B cell (primary cell): Measurements from ENCODE around the gene COLGALT1. TPM values are rescaled to one million over a fixed set of nuclear protein-coding genes. Genes with fewer than 3 reads are reported as not detected.

Experiments used
- ATAC-seq: fragments of 200-7000 bp; cut with Tn5 transposase; one replicate; pipeline ENCODE4 v1.10.0; 2021; ENCODE audit warnings: low read depth, mild to moderate bottlenecking, moderate number of reproducible peaks, moderate library complexity
- CTCF ChIA-PET: fragments of 350-600 bp; sonication (Branson Sonifier 250); formaldehyde crosslinking; loops from one replicate; lab custom pipeline; 2021; ENCODE audit warnings: antibody characterized with exemption, inconsistent platforms; lab: Charles Lee
- POLR2A ChIA-PET: fragments of 350-600 bp; sonication (Branson Sonifier 250); formaldehyde crosslinking; loops from one replicate; lab custom pipeline; 2021; ENCODE audit warnings: antibody characterized with exemption; lab: Charles Lee
- DNase-seq: peaks from one replicate; pipeline ENCODE4 v3.0.0; 2013
- H2AFZ ChIP-seq: 2 replicates; pipeline ENCODE4 v1.6.1; 2012; ENCODE audit warnings: mild to moderate bottlenecking, low read depth, low read length; ENCODE audit not compliant: insufficient read depth, poor library complexity, severe bottlenecking
- H3K27ac ChIP-seq, 2 donors: 1 replicate in 1 of 2; 2 replicates in 1 of 2; pipeline ENCODE4 v1.5.1; 2012 to 2013; ENCODE audit warnings: low read length in 2 of 2, mild to moderate bottlenecking in 2 of 2, moderate library complexity in 1 of 2
- H3K27me3 ChIP-seq, 4 experiments: fragments of 200-600 bp in 1 of 4; sonication (generic) in 1 of 4; replicated peaks in 1 of 4; 1 replicate in 2 of 4; 2 replicates in 2 of 4; pipeline versions ENCODE4 v1.6.1 to v1.7.0; 2013 to 2016; ENCODE audit warnings: low read length in 3 of 4, mild to moderate bottlenecking in 2 of 4, mixed read lengths in 1 of 4, moderate library complexity in 1 of 4; ENCODE audit not compliant: insufficient read depth in 4 of 4, control insufficient read depth in 3 of 4; ENCODE audit errors: control extremely low read depth in 1 of 4
- H3K36me3 ChIP-seq, 2 experiments: replicated peaks in 1 of 2; 1 replicate in 1 of 2; 2 replicates in 1 of 2; pipeline versions ENCODE4 v1.6.1 to v1.7.1; 2013; ENCODE audit warnings: low read length in 1 of 2; ENCODE audit not compliant: insufficient read depth in 2 of 2, control insufficient read depth in 1 of 2; ENCODE audit errors: control extremely low read depth in 1 of 2, extremely low read depth in 1 of 2
- H3K4me1 ChIP-seq, 2 donors: fragments of 200-600 bp in 1 of 2; sonication (generic) in 1 of 2; 1 replicate in 1 of 2; 2 replicates in 1 of 2; pipeline versions ENCODE4 v1.5.1 to v1.6.1; 2013 to 2017; ENCODE audit warnings: low read length in 2 of 2; ENCODE audit not compliant: control insufficient read depth in 2 of 2, insufficient read depth in 2 of 2
- H3K4me2 ChIP-seq: replicated peaks from 2 replicates; pipeline ENCODE3; 2012; ENCODE audit warnings: mild to moderate bottlenecking, low read depth, low read length; ENCODE audit not compliant: poor library complexity, severe bottlenecking
- H3K4me3 ChIP-seq, 5 experiments: fragments of 200-600 bp in 1 of 5; sonication (generic) in 1 of 5; 1 replicate in 3 of 5; 2 replicates in 2 of 5; pipeline versions ENCODE4 v1.5.1 to v1.7.0; 2011 to 2016; ENCODE audit warnings: low read length in 4 of 5, mild to moderate bottlenecking in 4 of 5, low read depth in 2 of 5, control low read depth in 1 of 5, moderate library complexity in 1 of 5; ENCODE audit not compliant: insufficient read depth in 1 of 5; ENCODE audit errors: control extremely low read depth in 1 of 5, extremely low read depth in 1 of 5
- H3K79me2 ChIP-seq: fragments of 200-600 bp; sonication (generic); one replicate; pipeline ENCODE4 v1.6.0; 2016; ENCODE audit warnings: low read length; ENCODE audit not compliant: control insufficient read depth, insufficient read depth
- H3K9ac ChIP-seq: fragments of 200-600 bp; sonication (generic); 2 replicates; pipeline ENCODE4 v1.6.1; 2017; ENCODE audit warnings: mild to moderate bottlenecking, low read length, moderate library complexity
- H3K9me3 ChIP-seq, 3 donors: one replicate each; pipeline versions ENCODE4 v1.6.1 to v1.7.1; 2013; ENCODE audit warnings: low read length in 2 of 3; ENCODE audit not compliant: control insufficient read depth in 2 of 3, insufficient read depth in 1 of 3; ENCODE audit errors: control extremely low read depth in 1 of 3
- H4K20me1 ChIP-seq: 2 replicates; pipeline ENCODE4 v1.6.0; 2012; ENCODE audit warnings: mild to moderate bottlenecking, low read length; ENCODE audit not compliant: insufficient read depth, control insufficient read depth, poor library complexity, severe bottlenecking
- H3K27ac Mint-ChIP-seq: one replicate; pipeline ENCODE4 v1.8.0; 2021; ENCODE audit warnings: mixed read lengths
- H3K27me3 Mint-ChIP-seq: one replicate; pipeline ENCODE4 v1.8.0; 2021; ENCODE audit warnings: mixed read lengths
- H3K4me1 Mint-ChIP-seq: one replicate; pipeline ENCODE4 v1.8.0; 2021; ENCODE audit warnings: mixed read lengths
- H3K4me3 Mint-ChIP-seq: one replicate; pipeline ENCODE4 v1.8.0; 2021; ENCODE audit warnings: mixed read lengths
- H3K9me3 Mint-ChIP-seq: one replicate; pipeline ENCODE4 v1.8.0; 2022; ENCODE audit warnings: mixed read lengths; ENCODE audit not compliant: insufficient read depth
- CTCF ChIP-seq: fragments of 200-600 bp; IDR thresholded peaks from one replicate; pipeline ENCODE4 v1.8.0; 2022; ENCODE audit warnings: antibody characterized with exemption, mild to moderate bottlenecking
- EZH2 ChIP-seq: IDR thresholded peaks from 2 replicates; pipeline ENCODE4 v1.6.1; 2012; ENCODE audit warnings: borderline replicate concordance, low read depth, mild to moderate bottlenecking, moderate library complexity, low read length; ENCODE audit not compliant: insufficient read depth, poor library complexity, severe bottlenecking
- WGBS: methylation state at CpG from one replicate; pipeline ENCODE4 v1.1.5; 2013; ENCODE audit warnings: missing lambda C conversion rate; ENCODE audit not compliant: insufficient coverage; 5-methylcytosine and 5-hydroxymethylcytosine counted together
- intact Hi-C: fragments of 100-400 bp; cut with micrococcal nuclease; formaldehyde crosslinking; loops from one replicate; pipeline ENCODE4 v1.10.0; 2022
- polyA plus RNA-seq: library from polyadenylated mRNA; depleted of rRNA; stranded (reverse); fragments of >200 nt; gene quantifications from 2 replicates; pipeline ENCODE4 v1.2.3, GENCODE V29; 2012
- total RNA-seq, 2 donors: library from RNA; stranded (reverse); fragments of 120-200 nt in 1 of 2; gene quantifications; 1 replicate in 1 of 2; 2 replicates in 1 of 2; pipeline versions ENCODE4 v1.2.3 to v1.2.4, GENCODE V29; 2013 to 2022

The COLGALT1 gene
- total and polyA plus RNA-seq, 2 donors (not counting 1 experiment from before 2014, with no cell fraction given): 108 to 126 TPM

- Mint-ChIP-seq H3K4me3 (peak overlapping the region; percentile 85), H3K9me3 (no peaks in the 10 kb centered on the region), H3K27me3 (peaks cover 33% of the 10 kb centered on the region), H3K27ac (peak overlapping the region; percentile 72), H3K4me1 (peaks cover 22% of the 10 kb centered on the region)
- H3K4me2 ChIP-seq: peak overlapping the region; percentile 86
- peaks cover 0 to 24% (median 0%) of the 10 kb centered on the region in 3 donors for H3K9me3 ChIP-seq
- peak overlapping the region in 4 of 5 experiments; percentile 33 to 60 (median 46) for H3K4me3 ChIP-seq
- under 1% methylated on average over 85 of the region's 85 CpGs for WGBS
- ATAC-seq: peak; percentile 90
- DNase-seq: peak; percentile 96
- H3K4me1 ChIP-seq: peaks cover 11 to 12% of the 10 kb centered on the region in 2 donors
- intact Hi-C loops: loop anchor here (1.0 to 10.0 kb wide), 3 partner anchors 137 to 249 kb away; partner anchors contain the start of gene FCHO1
- no peaks in the 10 kb centered on the region for H3K36me3 ChIP-seq
- CTCF ChIA-PET: interaction anchor here (0.8 to 3.0 kb wide), 11 partner anchors 21 to 253 kb away, joined by 3 to 15 read pairs (median 4); partner anchors contain the start of gene RPL18A
- H2AFZ ChIP-seq: peak overlapping the region; percentile 69
- peak; percentile 94 for TF ChIP-seq CTCF
- TF ChIP-seq EZH2: no peak
- H3K9ac ChIP-seq: peak overlapping the region; percentile 54
- H3K27me3 ChIP-seq: peaks cover 0 to 33% (median 10%) of the 10 kb centered on the region in 4 experiments
- POLR2A ChIA-PET: interaction anchor here (0.6 to 1.3 kb wide), 5 partner anchors 16 to 439 kb away, joined by 3 read pairs; no protein-coding TSS in a partner anchor
- peak overlapping the region; percentile 18 to 44 for H3K27ac ChIP-seq
- no peaks in the 10 kb centered on the region for H3K79me2 ChIP-seq
- H4K20me1 ChIP-seq: no peaks in the 10 kb centered on the region
Measured at GRCh38 chr19:17605761-17606589, 50.5 kb downstream of the COLGALT1 start.
